HG02884 (cell line): ENCODE data around the gene FOXF2.
"Not testable (repeated sequence)": the region's sequence is repeated elsewhere in the genome, so short reads cannot be mapped to it uniquely, and the experiment has no call there.

Source experiments
- ATAC-seq: cut with Tn5 transposase; IDR thresholded peaks from one replicate; pipeline ENCODE4 v1.9.1; 2021; ENCODE audit warnings: mild to moderate bottlenecking, moderate library complexity; ENCODE audit not compliant: unreplicated experiment

FOXF2 gene

DNA sequence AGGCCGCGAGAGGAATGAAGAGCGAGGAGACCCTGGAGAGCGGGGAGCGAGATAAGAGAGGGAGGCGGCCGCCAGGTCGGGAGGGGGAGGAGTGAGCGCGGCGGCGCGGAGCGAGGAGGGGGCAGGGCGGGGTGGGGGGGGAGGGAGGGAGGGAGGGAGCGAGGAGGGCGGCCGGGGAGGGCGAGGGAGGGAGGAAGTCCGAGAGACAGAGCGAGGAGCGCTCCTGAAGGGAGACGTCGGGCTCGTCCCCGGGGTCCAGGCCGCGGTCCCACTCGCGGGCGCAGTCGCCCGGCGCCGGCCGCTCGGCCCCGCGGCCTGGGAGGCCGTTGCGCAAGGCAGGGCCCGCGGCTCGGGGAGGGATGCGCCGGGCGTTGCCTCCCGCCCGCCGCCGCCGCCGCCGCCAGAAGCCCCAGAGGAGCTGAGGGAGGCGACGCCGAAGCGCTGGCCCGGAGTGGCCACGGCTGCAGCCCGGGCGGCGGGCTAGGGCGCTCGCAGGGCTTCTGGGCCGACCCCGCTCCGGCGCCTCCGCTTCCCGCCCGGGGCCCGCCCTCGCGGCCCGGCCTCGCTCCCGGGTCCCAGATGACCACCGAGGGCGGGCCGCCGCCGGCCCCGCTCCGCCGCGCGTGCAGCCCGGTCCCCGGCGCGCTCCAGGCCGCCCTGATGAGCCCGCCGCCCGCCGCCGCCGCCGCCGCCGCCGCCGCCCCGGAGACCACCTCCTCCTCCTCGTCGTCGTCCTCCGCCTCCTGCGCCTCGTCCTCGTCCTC, at the start of gene FOXF2:
Gene FOXF2 (plus strand): TSS at position 208 of the 764 bp plus-strand sequence. CDS start 372 bp downstream, at position 580.
- ATAC-seq: no peak

DNA sequence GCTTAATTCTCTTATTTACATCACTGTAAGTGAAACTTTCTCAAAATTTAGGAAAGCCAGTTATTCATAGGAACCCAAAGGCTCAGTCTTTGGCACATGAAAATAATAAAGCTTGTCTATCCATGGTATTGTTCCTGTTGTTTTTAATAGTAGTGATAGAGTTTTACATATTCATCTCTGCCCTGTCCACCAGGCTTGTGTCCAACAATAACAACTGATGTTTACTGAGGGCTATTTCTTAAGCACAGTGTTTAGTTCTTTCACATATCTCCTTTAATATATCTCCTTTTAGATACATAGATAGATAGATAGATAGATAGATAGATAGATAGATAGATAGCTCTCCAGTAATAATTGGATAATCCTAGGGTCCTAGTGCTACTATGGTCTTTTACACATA, 43.3 kb upstream of the FOXF2 start:
- ATAC-seq: no peak

- ATAC-seq: no peak
These were observed 42.8 kb upstream of the FOXF2 start for GRCh38 chr6:1346558-1347091.

GRCh38 chr6:1347161-1347560, 42.2 kb upstream of the FOXF2 start:
- ATAC-seq: no peak

- no peak for ATAC-seq
These were observed 40.7 kb upstream of the FOXF2 start for GRCh38 chr6:1348675-1349074.

GRCh38 chr6:1349655-1350054, 39.7 kb upstream of the FOXF2 start:
- no peak for ATAC-seq

- no peak for ATAC-seq
These were observed 37.9 kb upstream of the FOXF2 start for GRCh38 chr6:1351381-1352008.

DNA sequence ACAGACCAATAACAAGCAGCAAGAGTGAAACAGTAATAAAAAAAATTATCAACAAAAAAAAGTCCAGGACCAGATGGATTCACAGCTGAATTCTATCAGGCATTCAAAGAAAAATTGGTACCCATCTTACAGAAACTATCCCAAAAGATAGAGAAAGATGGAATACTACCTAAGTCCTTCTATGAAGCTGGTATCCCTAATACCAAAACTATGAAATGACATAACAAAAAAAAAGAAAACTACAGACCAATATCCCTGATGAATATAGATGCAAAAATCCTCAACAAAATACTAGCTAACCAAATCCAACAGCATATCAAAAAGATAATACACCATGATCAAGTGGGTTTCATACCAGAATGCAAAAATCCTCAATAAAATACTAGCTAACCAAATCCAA, 34.3 kb upstream of the FOXF2 start:
- not testable (repeated sequence) for ATAC-seq

GRCh38 chr6:1361717-1362116, 27.7 kb upstream of the FOXF2 start:
- ATAC-seq: not testable (repeated sequence)

- ATAC-seq: no peak
These were observed 26.7 kb upstream of the FOXF2 start for GRCh38 chr6:1362643-1363042.

DNA sequence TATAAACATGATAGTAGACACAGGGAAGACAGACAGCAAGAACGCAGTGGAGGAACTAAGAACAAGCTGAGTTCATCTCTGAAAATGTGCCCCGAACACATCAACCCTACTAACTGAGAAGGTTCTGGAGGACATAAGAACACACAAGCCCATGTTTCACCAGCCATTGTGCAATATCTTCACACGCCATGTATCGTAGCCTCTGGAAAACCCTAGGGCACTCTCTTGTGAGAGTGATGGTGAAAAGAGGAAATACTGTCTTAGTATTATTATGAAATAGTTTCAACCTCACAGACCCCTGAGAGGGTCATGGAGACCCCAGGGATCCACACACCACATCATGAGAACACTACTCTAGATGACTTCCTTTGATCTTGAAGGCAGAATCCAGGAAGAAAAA, 26.1 kb upstream of the FOXF2 start:
- no peak for ATAC-seq

- ATAC-seq: no peak
These were observed 25.4 kb upstream of the FOXF2 start for GRCh38 chr6:1363729-1364572.

DNA sequence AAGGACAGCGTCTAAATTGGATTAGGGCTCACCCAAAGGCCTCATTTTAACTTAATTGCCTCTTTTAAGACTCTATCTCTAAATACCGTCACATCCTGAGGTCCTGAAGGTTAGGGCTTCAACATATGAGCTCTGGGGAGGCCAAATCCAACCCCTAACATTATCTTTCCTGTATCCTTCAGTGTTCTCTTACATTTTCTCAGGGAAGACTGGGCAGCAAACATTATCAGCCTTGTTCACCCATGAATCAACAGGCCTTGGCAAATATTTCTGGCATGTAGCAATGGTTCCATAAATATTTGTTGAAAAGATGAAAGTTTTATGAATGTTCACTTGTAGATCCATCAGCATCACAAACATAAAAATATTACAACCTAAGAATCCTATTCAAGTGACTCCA, 24.6 kb upstream of the FOXF2 start:
- ATAC-seq: no peak

DNA sequence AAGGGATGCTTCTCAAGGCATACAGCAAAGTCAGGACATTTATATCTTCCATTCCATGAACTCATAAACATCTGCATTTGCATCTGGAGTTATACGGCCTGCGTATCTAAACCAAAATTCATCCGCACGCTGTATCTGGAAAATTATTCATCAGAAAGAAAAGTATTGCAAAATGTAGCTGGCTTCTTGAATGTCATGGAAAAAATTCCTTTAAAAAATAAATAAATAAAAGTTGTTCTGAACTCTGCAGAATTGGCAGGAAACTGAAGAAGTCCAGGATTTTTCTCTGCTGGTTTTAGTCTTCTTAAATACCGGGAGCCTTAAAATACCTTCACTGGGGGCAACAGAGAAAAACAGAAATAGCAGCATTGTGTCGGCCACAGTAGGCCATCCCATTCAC, 23.7 kb upstream of the FOXF2 start:
- no peak for ATAC-seq

- ATAC-seq: no peak
These were observed 21.6 kb upstream of the FOXF2 start for GRCh38 chr6:1367771-1368170.

DNA sequence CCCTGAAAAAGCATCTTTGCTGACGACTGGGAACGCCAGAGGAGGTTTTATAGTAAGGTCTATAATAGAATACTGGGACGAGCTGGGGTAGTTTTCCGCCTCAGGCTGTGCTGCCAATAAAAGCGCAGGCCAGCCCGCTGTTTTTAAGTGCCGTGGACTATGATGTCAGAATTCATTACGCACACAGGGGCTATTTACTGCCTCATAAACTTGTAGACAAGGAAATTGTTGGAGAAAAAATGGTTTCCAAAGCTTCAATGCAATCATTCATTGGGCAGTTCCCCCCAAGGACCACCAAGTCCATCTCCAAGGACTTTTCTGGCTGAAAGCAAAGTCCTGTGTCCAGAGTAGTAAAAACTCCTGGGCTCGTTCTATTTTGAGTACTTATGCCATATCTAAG, 20.4 kb upstream of the FOXF2 start:
- no peak for ATAC-seq

DNA sequence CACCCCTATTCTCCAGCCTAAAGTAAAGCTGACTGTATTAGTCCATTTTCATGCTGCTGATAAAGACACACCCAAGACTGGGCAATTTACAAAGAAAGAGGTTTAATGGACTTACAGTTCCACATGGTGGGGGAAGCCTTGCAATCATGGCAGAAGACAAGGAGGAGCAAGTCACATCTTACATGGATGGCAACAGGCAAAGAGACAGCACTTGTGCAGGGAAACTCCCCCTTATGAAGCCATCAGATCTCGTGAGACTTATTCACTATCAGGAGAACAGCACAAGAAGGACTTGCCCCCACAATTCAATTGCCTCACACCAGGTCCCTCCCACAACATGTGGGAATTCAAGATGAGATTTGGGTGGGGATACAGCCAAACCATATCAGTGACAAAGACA, 19.7 kb upstream of the FOXF2 start:
- ATAC-seq: not testable (repeated sequence)

GRCh38 chr6:1371933-1372332, 17.4 kb upstream of the FOXF2 start:
- no peak for ATAC-seq

- no peak for ATAC-seq
These were observed 16.7 kb upstream of the FOXF2 start for GRCh38 chr6:1372690-1373089.

DNA sequence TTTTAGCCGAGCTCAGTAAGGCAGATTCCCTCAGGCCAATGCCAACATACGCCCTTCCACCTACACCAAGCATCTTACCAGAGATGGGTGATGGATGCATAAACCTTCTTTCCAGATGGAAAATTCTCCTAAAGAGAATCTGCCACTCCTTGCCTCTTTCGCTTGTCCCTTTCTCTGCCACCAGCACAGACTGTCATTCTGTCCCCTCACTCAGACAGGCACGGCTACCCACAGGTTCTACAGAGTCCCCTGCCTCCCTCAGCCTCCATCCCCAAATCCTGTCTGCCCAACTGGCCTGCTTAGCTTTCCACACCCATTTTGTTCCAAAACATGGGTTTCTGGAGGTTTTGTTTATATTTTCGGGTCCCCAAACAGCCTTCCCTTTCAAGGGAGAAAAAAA, 12.7 kb upstream of the FOXF2 start:
- ATAC-seq: no peak

DNA sequence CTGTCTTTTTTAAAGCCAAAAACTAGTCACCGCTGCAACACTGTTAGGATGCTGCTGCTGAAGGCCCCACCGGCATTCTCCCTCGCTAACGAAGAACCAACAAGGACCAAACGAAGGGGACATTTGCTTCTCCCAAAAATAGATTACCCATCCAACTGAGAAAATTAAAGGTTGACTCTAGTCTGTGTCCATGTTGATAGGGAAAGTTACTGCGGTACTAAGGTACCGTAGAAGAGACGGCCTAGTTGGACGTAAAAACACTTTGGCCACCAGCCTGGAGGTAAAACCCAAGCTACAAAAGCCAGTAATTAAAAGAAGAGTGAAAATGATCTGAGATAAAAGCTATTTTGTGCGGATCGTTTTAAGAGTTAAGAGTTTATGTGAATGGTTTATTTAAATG, 11.8 kb upstream of the FOXF2 start:
- ATAC-seq: no peak
